CD4-positive, alpha-beta T cell treated with Interleukin-6 for 4 hours (primary cell): ENCODE data around the gene IFNA16.
"Not testable (repeated sequence)": the region's sequence is repeated elsewhere in the genome, so short reads cannot be mapped to it uniquely, and the experiment has no call there.

Experiments used
- DNase-seq: peaks from one replicate; pipeline ENCODE4 v3.0.0-alpha.2; 2020; ENCODE audit warnings: mixed read lengths

Gene IFNA16

DNA sequence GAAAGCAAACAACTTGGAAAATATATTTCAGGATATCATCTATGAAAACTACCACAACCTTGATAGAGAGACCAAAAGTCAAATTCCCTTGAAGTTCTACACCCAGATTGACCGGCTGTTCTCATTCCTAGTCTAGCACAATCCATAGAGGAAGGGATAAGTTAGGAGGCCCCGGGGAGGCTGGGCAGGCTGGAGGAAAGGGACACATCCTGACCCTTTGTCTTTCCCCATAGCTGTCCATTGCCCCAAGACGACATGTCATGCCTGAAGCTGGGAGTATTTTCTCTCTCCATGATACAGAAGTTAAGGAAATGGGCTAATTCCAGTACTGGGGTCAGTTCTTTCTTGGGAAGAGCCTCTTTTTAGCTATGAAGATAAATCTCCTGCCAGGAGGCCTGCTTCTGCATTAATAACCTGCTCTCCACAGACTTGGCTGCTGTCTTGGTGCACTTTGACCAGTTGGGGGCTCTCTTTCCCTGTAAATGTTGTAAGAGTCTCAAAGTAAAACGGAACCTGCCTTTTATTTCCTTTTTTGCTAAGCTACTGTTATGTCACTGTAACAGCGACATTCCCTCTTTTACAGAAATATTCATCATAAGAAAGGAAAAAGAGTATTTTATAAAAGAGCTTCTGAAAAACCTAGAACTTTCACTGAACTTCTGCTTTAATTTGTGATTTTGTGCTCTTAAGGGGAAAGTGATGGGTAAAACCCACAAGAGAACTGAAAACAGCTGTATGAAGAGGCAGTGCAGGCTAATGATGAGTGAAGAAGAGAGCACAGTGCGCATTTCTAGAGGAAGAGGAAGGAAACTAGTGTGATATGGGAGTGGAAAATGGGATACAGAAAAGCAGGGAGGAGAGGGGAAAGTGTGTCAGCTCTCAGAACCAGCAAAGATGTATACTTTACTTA is 22.0 kb downstream of the IFNA16 start:
- DNase-seq = peak; percentile 15

DNA sequence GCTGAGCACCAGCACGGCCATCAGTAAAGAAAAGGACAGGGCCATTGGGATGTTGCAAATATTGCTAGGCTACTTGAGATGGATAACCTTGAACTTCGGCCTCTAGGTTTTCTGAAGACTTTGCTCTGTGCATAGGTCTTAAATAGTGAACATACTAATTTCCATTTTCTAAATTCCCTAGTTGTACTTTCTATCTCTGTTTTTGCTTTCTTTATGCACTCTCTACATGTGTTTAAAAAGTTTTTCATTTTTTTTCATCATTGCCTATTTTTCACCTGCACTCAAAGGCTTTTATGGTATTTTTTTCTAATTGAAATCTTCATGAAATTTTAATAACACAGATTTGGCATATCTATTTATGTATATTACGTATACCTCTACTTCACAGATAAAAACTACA is 29.6 kb downstream of the IFNA16 start, which contains the start of gene IFNA4:
TSS of gene IFNA4 (minus strand) at position 101 of the 400 bp plus-strand sequence. CDS start at position 45, 56 bp downstream.
- not testable (repeated sequence) for DNase-seq

DNA sequence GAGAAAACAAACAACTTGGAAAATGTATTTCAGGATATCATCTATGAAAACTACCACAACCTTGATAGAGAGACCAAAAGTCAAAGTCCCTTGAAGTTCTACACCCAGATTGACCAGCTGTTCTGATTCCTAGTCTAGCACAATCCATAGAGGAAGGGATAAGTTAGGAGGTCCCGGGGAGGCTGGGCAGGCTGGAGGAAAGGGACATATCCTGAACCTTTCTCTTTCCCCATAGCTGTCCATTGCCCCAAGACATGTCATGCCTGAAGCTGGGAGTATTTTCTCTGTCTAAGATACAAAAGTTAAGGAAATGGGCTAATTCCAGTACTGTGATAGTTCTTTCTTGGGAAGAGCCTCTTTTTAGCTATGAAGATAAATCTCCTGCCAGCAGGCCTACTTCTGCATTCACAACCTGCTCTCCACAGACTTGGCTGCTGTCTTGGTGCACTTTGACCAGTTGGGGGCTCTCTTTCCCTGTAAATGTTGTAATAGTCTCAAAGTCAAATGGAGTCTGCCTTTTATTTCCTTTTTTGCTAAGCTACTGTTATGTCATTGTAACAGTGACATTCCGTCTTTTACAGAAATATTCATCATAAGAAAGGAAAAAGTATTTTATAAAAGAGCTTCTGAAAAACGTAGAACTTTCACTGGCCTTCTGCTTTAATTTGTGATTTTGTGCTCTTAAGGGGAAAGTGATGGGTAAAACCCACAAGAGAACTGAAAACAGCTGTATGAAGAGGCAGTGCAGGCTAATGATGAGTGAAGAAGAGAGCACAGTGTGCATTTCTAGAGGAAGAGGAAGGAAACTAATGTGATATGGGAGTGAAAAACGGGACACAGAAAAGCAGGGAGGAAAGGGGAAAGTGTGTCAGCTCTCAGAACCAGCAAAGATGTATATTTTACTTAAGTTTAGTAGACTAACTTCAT is 34.0 kb downstream of the IFNA16 start:
- peak; percentile 15 for DNase-seq

DNA sequence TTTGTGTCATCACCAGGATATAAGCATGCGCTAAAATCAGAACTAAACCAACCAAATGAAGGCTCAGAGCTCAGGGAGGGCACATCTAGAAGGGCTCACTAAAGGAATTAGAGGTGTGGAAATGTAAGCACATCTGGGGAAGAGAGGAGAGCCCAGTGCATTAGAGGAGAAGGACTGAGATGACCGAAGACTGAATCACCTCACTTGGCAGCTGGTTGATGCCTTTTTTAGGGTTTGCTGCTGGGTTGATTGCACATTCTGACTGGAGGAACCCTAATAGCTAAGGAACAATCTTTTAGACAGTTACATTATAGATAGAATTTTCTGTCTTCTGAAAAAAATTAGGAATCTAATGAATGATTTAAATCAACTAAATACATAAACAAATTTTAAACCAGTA is 42.4 kb downstream of the IFNA16 start:
- DNase-seq = no peak

DNA sequence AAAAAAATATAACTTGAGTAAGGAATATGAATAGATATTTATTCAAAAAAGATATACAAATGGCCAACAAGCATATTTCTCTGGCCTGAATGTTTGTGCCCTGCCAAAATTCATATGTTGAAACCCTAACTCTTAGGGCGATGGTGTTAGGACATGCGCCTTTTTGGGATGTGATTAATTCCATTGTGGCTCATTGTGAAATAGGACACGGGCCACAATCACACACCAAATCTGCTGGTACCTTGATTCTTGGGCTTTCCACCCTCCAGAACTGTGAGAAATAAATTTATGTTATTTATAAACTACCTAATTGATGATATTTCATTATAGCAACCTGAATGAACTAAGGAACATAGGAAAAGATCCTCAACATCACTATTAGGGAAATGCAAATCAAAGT is 45.0 kb downstream of the IFNA16 start:
- DNase-seq = no peak

DNA sequence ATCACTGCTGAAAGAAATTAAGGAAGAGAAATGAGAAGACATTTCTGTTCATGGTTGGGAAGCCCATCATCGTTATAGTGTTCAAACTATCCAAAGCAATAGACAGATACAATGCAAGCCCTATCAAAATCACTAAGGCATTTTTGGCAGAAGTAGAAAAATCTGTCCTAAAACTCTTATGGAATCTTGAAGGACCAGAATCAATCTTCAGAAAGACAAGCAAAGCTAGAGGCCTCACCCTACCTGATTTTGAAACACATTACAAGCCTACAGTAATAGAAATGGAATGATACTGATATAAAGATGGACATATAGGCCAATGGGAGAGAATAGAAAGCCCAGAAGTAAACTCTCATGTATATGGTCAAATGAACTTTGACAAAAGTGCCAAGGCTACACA is 45.8 kb downstream of the IFNA16 start:
- no peak for DNase-seq

DNA sequence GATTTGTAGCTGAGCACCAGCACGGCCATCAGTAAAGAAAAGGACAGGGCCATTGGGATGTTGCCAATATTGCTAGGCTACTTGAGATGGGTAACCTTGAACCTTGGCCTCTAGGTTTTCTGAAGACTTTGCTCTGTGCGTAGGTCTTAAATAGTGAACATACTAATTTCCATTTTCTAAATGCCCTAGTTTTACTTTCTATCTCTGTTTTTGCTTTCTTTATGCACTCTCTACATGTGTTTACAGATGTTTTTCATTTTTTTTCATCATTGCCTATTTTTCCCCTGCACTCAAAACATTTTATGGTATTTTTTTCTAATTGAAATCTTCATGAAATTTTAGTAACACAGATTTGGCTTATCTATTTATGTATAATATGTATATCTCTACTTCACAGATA is 50.6 kb downstream of the IFNA16 start, which contains the start of gene IFNA21:
TSS of gene IFNA21 (minus strand) at position 101 of the 400 bp plus-strand sequence. CDS start at position 53, 48 bp downstream.
- not testable (repeated sequence) for DNase-seq
